ENCODE results near the gene EHD2.

GRCh38 chr19:47756953-47757608, 43.9 kb downstream of the EHD2 start:
- no peak for TF ChIP-seq POLR2A (IDR thresholded peaks at IDR 0.05)
- TF ChIP-seq CTCF (IDR thresholded peaks at IDR 0.05) = no peak
- no peak for TF ChIP-seq EP300 (IDR thresholded peaks at IDR 0.05)
- TF ChIP-seq POLR2AphosphoS5 (IDR thresholded peaks at IDR 0.05) = no peak

Measured in suprapubic skin (tissue), 4 donors.